Heart left ventricle (tissue), 16 donors: ENCODE data around the gene HES6. TPM values are rescaled to one million over a fixed set of nuclear protein-coding genes. Genes with fewer than 3 reads are reported as not detected.

Source experiments
- ATAC-seq, 4 donors: fragments of 200-7000 bp; cut with Tn5 transposase; one replicate each; pipeline ENCODE4 v1.9.1; 2020 to 2022; ENCODE audit warnings: moderate library complexity in 4 of 4, mild to moderate bottlenecking in 3 of 4, moderate number of reproducible peaks in 1 of 4
- DNase-seq, 5 donors: peaks; one replicate each; pipeline ENCODE4 v3.0.0-alpha.2; 2020
- H3K27ac ChIP-seq, 12 donors: fragments of 200-600 bp; sonication (generic) in 4 of 12; one replicate each; pipeline versions ENCODE4 v1.5.0 to v1.8.0; 2016 to 2022; ENCODE audit warnings: mild to moderate bottlenecking in 2 of 12
- H3K27me3 ChIP-seq, 9 donors: fragments of 200-600 bp; sonication (generic) in 2 of 9; one replicate each; pipeline versions ENCODE4 v1.5.1 to v1.8.0; 2016 to 2022; ENCODE audit warnings: mild to moderate bottlenecking in 3 of 9
- H3K36me3 ChIP-seq, 9 donors: fragments of 200-600 bp; sonication (generic) in 2 of 9; one replicate each; pipeline versions ENCODE4 v1.5.0 to v1.8.0; 2018 to 2022; ENCODE audit warnings: mild to moderate bottlenecking in 2 of 9
- H3K4me1 ChIP-seq, 12 donors: fragments of 200-600 bp; sonication (generic) in 4 of 12; one replicate each; pipeline versions ENCODE4 v1.5.0 to v1.8.0; 2016 to 2022; ENCODE audit warnings: mild to moderate bottlenecking in 3 of 12
- H3K4me3 ChIP-seq, 12 donors: fragments of 200-600 bp; sonication (generic) in 4 of 12; one replicate each; pipeline versions ENCODE4 v1.5.0 to v1.8.0; 2017 to 2022; ENCODE audit warnings: mild to moderate bottlenecking in 9 of 12, moderate library complexity in 4 of 12
- H3K9me3 ChIP-seq, 12 donors: fragments of 200-600 bp; sonication (generic) in 4 of 12; one replicate each; pipeline versions ENCODE4 v1.5.0 to v1.8.0; 2016 to 2022; ENCODE audit warnings: mild to moderate bottlenecking in 1 of 12
- POLR2A ChIP-seq, 2 donors: fragments of 450-650 bp; IDR thresholded peaks; one replicate each; pipeline ENCODE4 v1.6.1; 2017; ENCODE audit warnings: antibody characterized with exemption in 2 of 2, mild to moderate bottlenecking in 2 of 2, moderate library complexity in 2 of 2
- WGBS, 4 donors: extraction: QIAGEN DNeasy Blood & Tissue Kit in 2 of 4; methylation state at CpG; one replicate each; pipeline versions ENCODE4 v1.1.5 to v1.1.7; 2013 to 2018; 5-methylcytosine and 5-hydroxymethylcytosine counted together
- intact Hi-C, 10 donors: fragments of 100-400 bp; cut with DNase I; formaldehyde crosslinking; loops; one replicate each; pipeline versions ENCODE4 v1.11.1 to v1.14.2; 2022
- polyA plus RNA-seq, 2 donors: library from polyadenylated mRNA; stranded (reverse); fragments of 200-250 nt; gene quantifications; one replicate each; pipeline ENCODE4 v1.2.3, GENCODE V29; 2013
- total RNA-seq, 9 donors: library from RNA; depleted of rRNA in 2 of 9; stranded (reverse); fragments of >200 nt in 2 of 9; fragmentation: NEBNext Ultra II Directional in 3 of 9; extraction: Animal tissue kit (Norgen Biotek cat#: 25700) in 3 of 9; gene quantifications; one replicate each; pipeline versions ENCODE4 v1.1.0 to v1.2.4, GENCODE V29; 2016 to 2023
- TF ChIP-seq, protein P1 (sequence below), 12 donors: fragments of 200-600 bp; sonication (generic) in 4 of 12; IDR thresholded peaks; one replicate each; pipeline versions ENCODE4 v1.5.0 to v1.8.0; 2018 to 2022; ENCODE audit warnings: antibody characterized with exemption in 12 of 12, mild to moderate bottlenecking in 5 of 12
- donor health status: ischemic (EF 13 %, LVEDD 7.1; RV severe dilation, severe dysfunction).
- donor health status: healthy with polysubstance abuse.
- donor health status: DM: no; HTN: yes; CAD: no.
- donor health status: DM: no; HTN: no; CAD: no.
- donor health status: ischemic (EF 25% LVEDD 6.9; RV normal size, moderate dysfunction).
- donor health status: ischemic (EF 25% LVEDD 5.7; RV mildly dilated, moderate dysfunction).
- donor health status: healthy.
- donor health status: DM: yes; HTN: yes; CAD: no.
- donor health status: ischemic (EF 35%, LVEDD 5.7; RV mildly dilated, moderate dysfunction).
- donor health status: nonischemic (EF 11% LVEDD 7.7; RV severe dilation, severe dysfunction).
- donor health status: DM: yes; HTN: yes; CAD: no.
- donor health status: PGD.
- donor health status: ischemic (EF 29% LVEDD 5.4; RV normal size, mild dysfunction).
- donor health status: nonischemic (EF 23%, LVEDD 6.1; RV moderate dilation, normal function).

Gene HES6
- total and polyA plus RNA-seq, 11 donors, result 0.45 to 9.1 (median 3.6) TPM

GRCh38 chr2:238263204-238264071 lies 23.6 kb upstream of the HES6 start:
- ATAC-seq (peak; percentile 64 to 92 (median 84)), DNase-seq (peak; percentile 87 to 94 (median 92))
- WGBS, 4 donors, result 15 to 24% (median 17%) methylated on average over 13 of the region's 13 CpGs
- intact Hi-C loops, result loop anchor here in 9 of 10 donors (1.0 to 10.0 kb wide), 9 partner anchors 99 to 409 kb away; partner anchors contain the start of genes RAMP1 (in 8 of the 9) and ERFE (in 1 of the 9)
- H3K36me3 ChIP-seq, result peaks cover 0 to 91% (median 49%) of the 10 kb centered on the region in 9 donors
- TF ChIP-seq POLR2A (IDR thresholded peaks at IDR 0.05), result no peak
- TF ChIP-seq, protein P1, sequence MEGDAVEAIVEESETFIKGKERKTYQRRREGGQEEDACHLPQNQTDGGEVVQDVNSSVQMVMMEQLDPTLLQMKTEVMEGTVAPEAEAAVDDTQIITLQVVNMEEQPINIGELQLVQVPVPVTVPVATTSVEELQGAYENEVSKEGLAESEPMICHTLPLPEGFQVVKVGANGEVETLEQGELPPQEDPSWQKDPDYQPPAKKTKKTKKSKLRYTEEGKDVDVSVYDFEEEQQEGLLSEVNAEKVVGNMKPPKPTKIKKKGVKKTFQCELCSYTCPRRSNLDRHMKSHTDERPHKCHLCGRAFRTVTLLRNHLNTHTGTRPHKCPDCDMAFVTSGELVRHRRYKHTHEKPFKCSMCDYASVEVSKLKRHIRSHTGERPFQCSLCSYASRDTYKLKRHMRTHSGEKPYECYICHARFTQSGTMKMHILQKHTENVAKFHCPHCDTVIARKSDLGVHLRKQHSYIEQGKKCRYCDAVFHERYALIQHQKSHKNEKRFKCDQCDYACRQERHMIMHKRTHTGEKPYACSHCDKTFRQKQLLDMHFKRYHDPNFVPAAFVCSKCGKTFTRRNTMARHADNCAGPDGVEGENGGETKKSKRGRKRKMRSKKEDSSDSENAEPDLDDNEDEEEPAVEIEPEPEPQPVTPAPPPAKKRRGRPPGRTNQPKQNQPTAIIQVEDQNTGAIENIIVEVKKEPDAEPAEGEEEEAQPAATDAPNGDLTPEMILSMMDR (IDR thresholded peaks at IDR 0.05), result peak; percentile 74 to 88 (median 81)
- no peaks in the 10 kb centered on the region for H3K9me3 ChIP-seq
- peak overlapping the region in 11 of 12 donors; percentile 22 to 73 (median 51) for H3K27ac ChIP-seq
- peaks cover 0 to 38% (median 24%) of the 10 kb centered on the region in 12 donors for H3K4me1 ChIP-seq
- no peak overlapping the region for H3K4me3 ChIP-seq
- no peaks in the 10 kb centered on the region for H3K27me3 ChIP-seq

DNA sequence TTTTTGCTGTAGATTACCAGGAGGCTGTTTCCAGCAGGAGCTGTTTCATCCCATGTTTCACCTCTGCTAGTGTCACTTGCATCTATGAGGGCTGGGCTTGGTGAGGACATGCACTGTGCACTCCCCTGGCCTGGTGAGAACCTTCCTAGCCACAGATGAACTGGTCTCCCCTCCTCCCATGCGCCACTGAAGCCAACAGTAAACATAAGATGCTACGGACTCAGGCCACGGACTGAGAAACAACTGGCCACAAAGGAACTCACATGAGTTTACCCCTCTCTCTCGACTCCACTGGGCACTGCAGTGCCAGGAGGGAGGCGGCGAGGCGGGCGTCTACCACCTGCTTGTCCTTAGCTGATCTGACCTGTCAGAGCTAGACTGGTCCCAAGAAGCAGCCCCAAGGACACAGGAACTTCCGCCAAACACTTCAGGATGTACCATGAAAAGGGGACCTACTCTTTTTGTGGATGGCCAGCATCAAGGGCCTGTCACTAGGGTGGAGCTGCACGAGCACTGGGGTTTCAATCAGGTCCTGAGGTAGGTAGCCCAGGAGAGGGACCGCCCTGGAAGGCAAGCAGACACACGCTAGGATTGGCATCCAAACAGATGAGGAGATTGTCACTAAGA lies 22.8 kb upstream of the HES6 start:
- DNase-seq, result peak in 2 of 5 donors; percentile 6 to 42
- no peaks in the 10 kb centered on the region for H3K27me3 ChIP-seq
- TF ChIP-seq, protein P1 (IDR thresholded peaks at IDR 0.05), result no peak
- TF ChIP-seq POLR2A (IDR thresholded peaks at IDR 0.05), result no peak
- intact Hi-C loops, result loop anchor here in 9 of 10 donors (1.0 to 10.0 kb wide), 9 partner anchors 98 to 408 kb away; partner anchors contain the start of genes RAMP1 (in 8 of the 9) and ERFE (in 1 of the 9)
- H3K9me3 ChIP-seq, result no peaks in the 10 kb centered on the region
- H3K36me3 ChIP-seq, result peaks cover 0 to 91% (median 49%) of the 10 kb centered on the region in 9 donors
- H3K27ac ChIP-seq, result peak overlapping the region in 6 of 12 donors; percentile 23 to 61 (median 49)
- no peak overlapping the region for H3K4me3 ChIP-seq
- H3K4me1 ChIP-seq, result peaks cover 0 to 38% (median 24%) of the 10 kb centered on the region in 12 donors
- no peak for ATAC-seq
- 92 to 96% (median 94%) methylated on average over 11 to 12 of the region's 12 CpGs for WGBS, 4 donors

GRCh38 chr2:238261718-238262375 lies 22.0 kb upstream of the HES6 start:
- intact Hi-C loops, result loop anchor here in 8 of 10 donors (2.0 to 10.0 kb wide), 8 partner anchors 97 to 407 kb away; partner anchors contain the start of genes RAMP1 (in 8 of the 8) and ERFE (in 1 of the 8)
- peak in 2 of 5 donors; percentile 15 to 50 for DNase-seq
- no peak overlapping the region for H3K4me3 ChIP-seq
- peaks cover 0 to 91% (median 49%) of the 10 kb centered on the region in 9 donors for H3K36me3 ChIP-seq
- WGBS, 4 donors, result 95 to 96% (median 96%) methylated on average over 10 to 16 of the region's 16 CpGs
- H3K27ac ChIP-seq, result no peak overlapping the region
- peaks cover 0 to 38% (median 24%) of the 10 kb centered on the region in 12 donors for H3K4me1 ChIP-seq
- ATAC-seq, result no peak
- TF ChIP-seq POLR2A (IDR thresholded peaks at IDR 0.05), result no peak
- TF ChIP-seq, protein P1 (IDR thresholded peaks at IDR 0.05), result no peak
- no peaks in the 10 kb centered on the region for H3K9me3 ChIP-seq
- H3K27me3 ChIP-seq, result no peaks in the 10 kb centered on the region
